CD8-positive, alpha-beta memory T cell (primary cell): Measurements from ENCODE around the gene MYORG. TPM values are rescaled to one million over a fixed set of nuclear protein-coding genes. Genes with fewer than 3 reads are reported as not detected.
"Not testable (repeated sequence)": the region's sequence is repeated elsewhere in the genome, so short reads cannot be mapped to it uniquely, and the experiment has no call there.

Source experiments
- CTCF ChIA-PET: fragments of 350-600 bp; sonication (Branson Sonifier 250); formaldehyde crosslinking; loops from one replicate; lab custom pipeline; 2021; ENCODE audit warnings: antibody characterized with exemption; lab: Charles Lee
- POLR2A ChIA-PET: fragments of 350-600 bp; sonication (Branson Sonifier 250); formaldehyde crosslinking; loops from one replicate; lab custom pipeline; 2021; ENCODE audit warnings: antibody characterized with exemption; lab: Charles Lee
- DNase-seq, 5 donors: peaks; one replicate each; pipeline versions ENCODE4 v3.0.0 to v3.0.0-alpha.2; 2020 to 2022; ENCODE audit warnings: mixed read lengths in 1 of 5
- H3K27ac ChIP-seq: one replicate; pipeline ENCODE4 v1.7.0; 2013; ENCODE audit warnings: low read depth, mild to moderate bottlenecking, low read length, moderate library complexity
- H3K27me3 ChIP-seq: 2 replicates; pipeline ENCODE4 v1.7.0; 2013; ENCODE audit warnings: low read length, mild to moderate bottlenecking; ENCODE audit not compliant: insufficient read depth, poor library complexity, severe bottlenecking
- H3K36me3 ChIP-seq: 2 replicates; pipeline ENCODE4 v1.7.0; 2013; ENCODE audit warnings: mild to moderate bottlenecking, low read length, moderate library complexity; ENCODE audit not compliant: insufficient read depth
- H3K4me1 ChIP-seq: 2 replicates; pipeline ENCODE4 v1.7.0; 2013; ENCODE audit warnings: mild to moderate bottlenecking, low read length, moderate library complexity; ENCODE audit not compliant: insufficient read depth
- H3K4me3 ChIP-seq: 2 replicates; pipeline ENCODE4 v1.7.0; 2013; ENCODE audit warnings: mild to moderate bottlenecking, low read length
- H3K9me3 ChIP-seq: 2 replicates; pipeline ENCODE4 v1.7.0; 2013; ENCODE audit warnings: mild to moderate bottlenecking, low read length
- H3K27ac Mint-ChIP-seq, 8 donors: one replicate each; pipeline ENCODE4 v1.8.0; 2020 to 2021; ENCODE audit warnings: mixed read lengths in 8 of 8, mild to moderate bottlenecking in 6 of 8, inconsistent platforms in 3 of 8, moderate library complexity in 3 of 8
- H3K27me3 Mint-ChIP-seq, 2 donors: one replicate each; pipeline ENCODE4 v1.8.0; 2020 to 2021; ENCODE audit warnings: mixed read lengths in 2 of 2, mild to moderate bottlenecking in 1 of 2, moderate library complexity in 1 of 2
- H3K36me3 Mint-ChIP-seq, 3 donors: one replicate each; pipeline ENCODE4 v1.8.0; 2020 to 2021; ENCODE audit warnings: mixed read lengths in 3 of 3, inconsistent platforms in 1 of 3, mild to moderate bottlenecking in 1 of 3
- H3K4me1 Mint-ChIP-seq, 3 donors: one replicate each; pipeline ENCODE4 v1.8.0; 2020 to 2021; ENCODE audit warnings: mixed read lengths in 3 of 3, inconsistent platforms in 1 of 3, mild to moderate bottlenecking in 1 of 3
- H3K4me3 Mint-ChIP-seq, 7 donors: one replicate each; pipeline ENCODE4 v1.8.0; 2020 to 2021; ENCODE audit warnings: mixed read lengths in 7 of 7, mild to moderate bottlenecking in 6 of 7, moderate library complexity in 4 of 7, inconsistent platforms in 2 of 7
- H3K9me3 Mint-ChIP-seq, 5 donors: one replicate each; pipeline ENCODE4 v1.8.0; 2020 to 2022; ENCODE audit warnings: mixed read lengths in 5 of 5, mild to moderate bottlenecking in 3 of 5, moderate library complexity in 2 of 5, inconsistent platforms in 1 of 5
- polyA plus RNA-seq: library from polyadenylated mRNA; unstranded; fragments of 300-500 nt; fragmentation: Illumina TruSeq; gene quantifications from one replicate; pipeline ENCODE4 v1.2.3, GENCODE V29; 2021
- total RNA-seq, 2 experiments: library from RNA; stranded (reverse); gene quantifications; one replicate each; pipeline ENCODE4 v1.2.3, GENCODE V29; 2021

Gene MYORG
- total and polyA plus RNA-seq, 3 experiments from 2014 or later = 0.67 to 2.4 (median 2.3) TPM

GRCh38 chr9:34370970-34371880 lies 5.5 kb downstream of the MYORG start:
- no peaks in the 10 kb centered on the region for H3K36me3 ChIP-seq
- H3K27me3 ChIP-seq = no peaks in the 10 kb centered on the region
- H3K27ac ChIP-seq = no peak overlapping the region
- H3K9me3 ChIP-seq = no peaks in the 10 kb centered on the region
- H3K27ac Mint-ChIP-seq = peak overlapping the region in 1 of 8 donors; percentile 69
- H3K4me1 ChIP-seq = peaks cover 9% of the 10 kb centered on the region
- H3K4me3 Mint-ChIP-seq = peak overlapping the region in 3 of 7 donors; percentile 17 to 67 (median 20)
- peaks cover 0 to 9% (median 3%) of the 10 kb centered on the region in 3 donors for H3K36me3 Mint-ChIP-seq
- H3K4me3 ChIP-seq = no peak overlapping the region
- ChIA-PET CTCF (no interaction called here), POLR2A (no interaction called here)
- H3K4me1 Mint-ChIP-seq = peaks cover 10 to 15% (median 11%) of the 10 kb centered on the region in 3 donors
- peak in 1 of 5 donors; percentile 15 for DNase-seq
- H3K9me3 Mint-ChIP-seq = no peaks in the 10 kb centered on the region
- no peaks in the 10 kb centered on the region for H3K27me3 Mint-ChIP-seq

GRCh38 chr9:34370335-34370969 lies 6.2 kb downstream of the MYORG start:
- no peak overlapping the region for H3K27ac ChIP-seq
- DNase-seq = no peak
- peaks cover 1% of the 10 kb centered on the region for H3K4me1 ChIP-seq
- ChIA-PET POLR2A (no interaction called here), CTCF (no interaction called here)
- H3K4me3 Mint-ChIP-seq = peak overlapping the region in 2 of 7 donors; percentile 17 to 67
- H3K9me3 Mint-ChIP-seq = no peaks in the 10 kb centered on the region
- no peaks in the 10 kb centered on the region for H3K36me3 ChIP-seq
- peaks cover 2 to 7% (median 3%) of the 10 kb centered on the region in 3 donors for H3K4me1 Mint-ChIP-seq
- no peaks in the 10 kb centered on the region for H3K27me3 Mint-ChIP-seq
- H3K9me3 ChIP-seq = no peaks in the 10 kb centered on the region
- no peaks in the 10 kb centered on the region for H3K27me3 ChIP-seq
- no peak overlapping the region for H3K4me3 ChIP-seq
- peaks cover 0 to 9% (median 3%) of the 10 kb centered on the region in 3 donors for H3K36me3 Mint-ChIP-seq
- no peak overlapping the region for H3K27ac Mint-ChIP-seq

GRCh38 chr9:34369636-34370035 lies 7.1 kb downstream of the MYORG start:
- Mint-ChIP-seq H3K4me1 (no peaks in the 10 kb centered on the region), H3K27me3 (no peaks in the 10 kb centered on the region), H3K4me3 (no peak overlapping the region), H3K36me3 (peaks cover 0 to 9% (median 3%) of the 10 kb centered on the region in 3 donors), H3K27ac (no peak overlapping the region), H3K9me3 (no peaks in the 10 kb centered on the region)
- no peak for DNase-seq
- POLR2A ChIA-PET = interaction anchor here (0.6 kb wide), 1 partner anchor 718 kb away, joined by 3 read pairs; no protein-coding TSS in a partner anchor
- CTCF ChIA-PET = no interaction called here
- Histone ChIP-seq H3K4me3 (no peak overlapping the region), H3K36me3 (no peaks in the 10 kb centered on the region), H3K27ac (no peak overlapping the region), H3K9me3 (no peaks in the 10 kb centered on the region), H3K27me3 (no peaks in the 10 kb centered on the region), H3K4me1 (peaks cover 2% of the 10 kb centered on the region)

GRCh38 chr9:34368796-34369195 lies 7.9 kb downstream of the MYORG start:
- H3K27ac Mint-ChIP-seq = peak overlapping the region in 1 of 8 donors; percentile 40
- H3K9me3 Mint-ChIP-seq, DNase-seq, H3K27me3 ChIP-seq, CTCF ChIA-PET, H3K27me3 Mint-ChIP-seq, H3K4me3 Mint-ChIP-seq, H3K4me3 ChIP-seq, H3K27ac ChIP-seq, H3K9me3 ChIP-seq, H3K36me3 ChIP-seq, H3K4me1 Mint-ChIP-seq: not testable (repeated sequence)
- POLR2A ChIA-PET = interaction anchor here (0.6 kb wide), 1 partner anchor 719 kb away, joined by 3 read pairs; no protein-coding TSS in a partner anchor
- peaks cover 11% of the 10 kb centered on the region for H3K4me1 ChIP-seq
- peaks cover 0 to 11% (median 3%) of the 10 kb centered on the region in 3 donors for H3K36me3 Mint-ChIP-seq

GRCh38 chr9:34367751-34368410 lies 8.8 kb downstream of the MYORG start:
- H3K9me3 ChIP-seq, H3K27ac ChIP-seq, H3K9me3 Mint-ChIP-seq, H3K4me3 ChIP-seq, H3K27me3 ChIP-seq, POLR2A ChIA-PET, H3K27ac Mint-ChIP-seq, H3K36me3 ChIP-seq, DNase-seq, H3K4me3 Mint-ChIP-seq, H3K4me1 Mint-ChIP-seq, CTCF ChIA-PET, H3K27me3 Mint-ChIP-seq: not testable (repeated sequence)
- peaks cover 0 to 11% (median 3%) of the 10 kb centered on the region in 3 donors for H3K36me3 Mint-ChIP-seq
- H3K4me1 ChIP-seq = peaks cover 18% of the 10 kb centered on the region

- Mint-ChIP-seq H3K36me3 (peaks cover 0 to 11% (median 0%) of the 10 kb centered on the region in 3 donors), H3K27me3 (no peaks in the 10 kb centered on the region), H3K9me3 (no peaks in the 10 kb centered on the region), H3K4me3 (no peak overlapping the region), H3K27ac (no peak overlapping the region), H3K4me1 (peaks cover 0 to 7% (median 0%) of the 10 kb centered on the region in 3 donors)
- no peaks in the 10 kb centered on the region for H3K9me3 ChIP-seq
- CTCF ChIA-PET = no interaction called here
- H3K27ac ChIP-seq = no peak overlapping the region
- POLR2A ChIA-PET = no interaction called here
- no peaks in the 10 kb centered on the region for H3K36me3 ChIP-seq
- H3K4me1 ChIP-seq = peaks cover 18% of the 10 kb centered on the region
- no peak overlapping the region for H3K4me3 ChIP-seq
- no peaks in the 10 kb centered on the region for H3K27me3 ChIP-seq
- DNase-seq = no peak
These were observed 10.3 kb downstream of the MYORG start for GRCh38 chr9:34366365-34366764.

GRCh38 chr9:34365282-34365681 lies 11.4 kb downstream of the MYORG start:
- POLR2A ChIA-PET = no interaction called here

More at GRCh38 chr9:34365282-34365681, 11.4 kb downstream of the MYORG start:
- H3K27ac ChIP-seq = no peak overlapping the region
- Mint-ChIP-seq H3K9me3 (no peaks in the 10 kb centered on the region), H3K4me3 (no peak overlapping the region), H3K27ac (no peak overlapping the region), H3K27me3 (no peaks in the 10 kb centered on the region), H3K36me3 (peaks cover 0 to 11% (median 0%) of the 10 kb centered on the region in 3 donors), H3K4me1 (peaks cover 0 to 7% (median 0%) of the 10 kb centered on the region in 3 donors)
- CTCF ChIA-PET = interaction anchor here (1.0 kb wide), 1 partner anchor 272 kb away, joined by 4 read pairs; the partner anchor contains the start of gene SIGMAR1
- H3K9me3 ChIP-seq = no peaks in the 10 kb centered on the region
- H3K27me3 ChIP-seq = no peaks in the 10 kb centered on the region
- peaks cover 18% of the 10 kb centered on the region for H3K4me1 ChIP-seq
- H3K36me3 ChIP-seq = no peaks in the 10 kb centered on the region
- no peak for DNase-seq
- no peak overlapping the region for H3K4me3 ChIP-seq
